Neuronal stem cell (in vitro differentiated cells): ENCODE measurements around the gene U2AF1L4.
"Not testable (repeated sequence)": the region's sequence is repeated elsewhere in the genome, so short reads cannot be mapped to it uniquely, and the experiment has no call there.

Source experiments
- DNase-seq: peaks from one replicate; pipeline ENCODE4 v3.0.0-alpha.2; 2013; ENCODE audit warnings: low spot score
- H2AFZ ChIP-seq: one replicate; pipeline ENCODE4 v1.6.1; 2013; ENCODE audit warnings: mild to moderate bottlenecking, low read length, inconsistent platforms
- H2AK5ac ChIP-seq: 2 replicates; pipeline ENCODE4 v1.6.1; 2013; ENCODE audit warnings: low read depth, mild to moderate bottlenecking, inconsistent platforms, low read length, moderate library complexity, mixed read lengths
- H2BK120ac ChIP-seq: 2 replicates; pipeline ENCODE4 v1.6.1; 2013; ENCODE audit warnings: low read depth, mild to moderate bottlenecking, inconsistent platforms, low read length, moderate library complexity, mixed read lengths
- H2BK12ac ChIP-seq: one replicate; pipeline ENCODE4 v1.6.1; 2013; ENCODE audit warnings: low read length, inconsistent platforms
- H2BK15ac ChIP-seq: 2 replicates; pipeline ENCODE4 v1.6.1; 2013; ENCODE audit warnings: mild to moderate bottlenecking, low read length, inconsistent platforms, mixed read lengths
- H2BK5ac ChIP-seq: one replicate; pipeline ENCODE4 v1.6.1; 2013; ENCODE audit warnings: inconsistent platforms, mild to moderate bottlenecking, low read length, moderate library complexity
- H3K14ac ChIP-seq: one replicate; pipeline ENCODE4 v1.6.1; 2013; ENCODE audit warnings: low read length, inconsistent platforms
- H3K18ac ChIP-seq: 2 replicates; pipeline ENCODE4 v1.6.1; 2013; ENCODE audit warnings: low read length, inconsistent platforms
- H3K23ac ChIP-seq: 2 replicates; pipeline ENCODE4 v1.6.1; 2013; ENCODE audit warnings: low read depth, mild to moderate bottlenecking, mixed read lengths, low read length, inconsistent platforms; ENCODE audit not compliant: poor library complexity
- H3K27ac ChIP-seq: replicated peaks from 3 replicates; pipeline ENCODE4 v1.5.1; 2013; ENCODE audit warnings: low read length, inconsistent platforms
- H3K27me3 ChIP-seq, 3 experiments: 2 replicates each; pipeline ENCODE4 v1.6.1; 2013; ENCODE audit warnings: low read length in 3 of 3, mild to moderate bottlenecking in 2 of 3, inconsistent platforms in 1 of 3, low read depth in 1 of 3, mixed read lengths in 1 of 3, moderate library complexity in 1 of 3; ENCODE audit not compliant: control insufficient read depth in 3 of 3, insufficient read depth in 3 of 3
- H3K36me3 ChIP-seq, 2 donors: replicated peaks in 1 of 2; 2 replicates each; pipeline ENCODE4 v1.6.1; 2013; ENCODE audit warnings: low read length in 2 of 2; ENCODE audit not compliant: control insufficient read depth in 2 of 2, insufficient read depth in 2 of 2
- H3K4ac ChIP-seq: 2 replicates; pipeline ENCODE4 v1.6.1; 2013; ENCODE audit warnings: inconsistent platforms, mild to moderate bottlenecking, low read length, moderate library complexity
- H3K4me1 ChIP-seq, 2 donors: 1 replicate in 1 of 2; 2 replicates in 1 of 2; pipeline ENCODE4 v1.6.1; 2013; ENCODE audit warnings: low read length in 2 of 2, low read depth in 1 of 2; ENCODE audit not compliant: control insufficient read depth in 2 of 2, insufficient read depth in 1 of 2
- H3K4me2 ChIP-seq: one replicate; pipeline ENCODE4 v1.6.1; 2013; ENCODE audit warnings: mild to moderate bottlenecking, low read length, inconsistent platforms; ENCODE audit not compliant: insufficient read depth, poor library complexity, severe bottlenecking
- H3K4me3 ChIP-seq, 2 donors: 2 replicates each; pipeline ENCODE4 v1.5.1; 2013; ENCODE audit warnings: low read length in 2 of 2, mild to moderate bottlenecking in 2 of 2, inconsistent platforms in 1 of 2, moderate library complexity in 1 of 2
- H3K79me1 ChIP-seq: one replicate; pipeline ENCODE4 v1.6.1; 2013; ENCODE audit warnings: low read depth, mild to moderate bottlenecking, inconsistent platforms, low read length, moderate library complexity
- H3K9ac ChIP-seq: one replicate; pipeline ENCODE4 v1.6.1; 2013; ENCODE audit warnings: mild to moderate bottlenecking, low read depth, low read length, inconsistent platforms; ENCODE audit not compliant: poor library complexity
- H3K9me3 ChIP-seq, 2 donors: replicated peaks in 1 of 2; 2 replicates each; pipeline versions ENCODE3 to v1.6.1; 2013; ENCODE audit warnings: low read length in 2 of 2, mild to moderate bottlenecking in 2 of 2, inconsistent platforms in 1 of 2, low read depth in 1 of 2, mixed read lengths in 1 of 2, moderate library complexity in 1 of 2; ENCODE audit not compliant: control insufficient read depth in 2 of 2, insufficient read depth in 1 of 2
- H4K8ac ChIP-seq: one replicate; pipeline ENCODE4 v1.6.1; 2013; ENCODE audit warnings: low read depth, mild to moderate bottlenecking, inconsistent platforms, low read length, moderate library complexity
- H4K91ac ChIP-seq: one replicate; pipeline ENCODE4 v1.6.1; 2013; ENCODE audit warnings: low read length, low read depth, mild to moderate bottlenecking, inconsistent platforms; ENCODE audit not compliant: poor library complexity
- WGBS, 2 donors: extraction: QIAGEN DNeasy Blood & Tissue Kit; methylation state at CpG; one replicate each; pipeline ENCODE4 v1.1.7; 2013; ENCODE audit warnings: missing lambda C conversion rate in 2 of 2, mixed read lengths in 1 of 2; ENCODE audit not compliant: insufficient read length in 2 of 2, insufficient replicate concordance in 1 of 2; ENCODE audit errors: extremely low coverage in 2 of 2; 5-methylcytosine and 5-hydroxymethylcytosine counted together

The U2AF1L4 gene

GRCh38 chr19:35724132-35724531, 21.1 kb downstream of the U2AF1L4 start:
- Histone ChIP-seq H3K79me1 (peaks cover 14% of the 10 kb centered on the region), H3K36me3 (peaks cover 76 to 93% of the 10 kb centered on the region in 2 donors), H4K8ac (peak overlapping the region; percentile 43)
- not testable (repeated sequence) for H3K4ac ChIP-seq, H2BK120ac ChIP-seq, H3K4me3 ChIP-seq, H2BK5ac ChIP-seq, DNase-seq, H3K14ac ChIP-seq, H3K9ac ChIP-seq, H3K18ac ChIP-seq, H4K91ac ChIP-seq, H3K4me1 ChIP-seq, H3K27ac ChIP-seq, H2AK5ac ChIP-seq, H3K4me2 ChIP-seq, H2BK15ac ChIP-seq, H2BK12ac ChIP-seq, H3K23ac ChIP-seq, H2AFZ ChIP-seq, H3K27me3 ChIP-seq, H3K9me3 ChIP-seq
- WGBS, 2 donors: no CpG with 5 or more reads among the region's 7 CpGs

- no peak overlapping the region for H4K8ac ChIP-seq
- H2BK15ac ChIP-seq: no peak overlapping the region
- no peak overlapping the region for H3K4ac ChIP-seq
- H2AFZ ChIP-seq: no peak overlapping the region
- peaks cover 5% of the 10 kb centered on the region in 2 donors for H3K4me1 ChIP-seq
- H3K4me3 ChIP-seq: no peak overlapping the region
- no peaks in the 10 kb centered on the region for H3K27me3 ChIP-seq
- H3K18ac ChIP-seq: no peak overlapping the region
- H3K79me1 ChIP-seq: peaks cover 12% of the 10 kb centered on the region
- no peak overlapping the region for H3K14ac ChIP-seq
- H2BK5ac ChIP-seq: no peak overlapping the region
- no peak overlapping the region for H4K91ac ChIP-seq
- H2AK5ac ChIP-seq: no peak overlapping the region
- no peak overlapping the region for H3K27ac ChIP-seq
- H2BK12ac ChIP-seq: no peak overlapping the region
- no peaks in the 10 kb centered on the region for H3K9me3 ChIP-seq
- H3K23ac ChIP-seq: no peak overlapping the region
- H3K36me3 ChIP-seq: peaks cover 71 to 89% of the 10 kb centered on the region in 2 donors
- no CpG with 5 or more reads among the region's 24 CpGs for WGBS, 2 donors
- no peak for DNase-seq
- H2BK120ac ChIP-seq: no peak overlapping the region
- H3K9ac ChIP-seq: no peak overlapping the region
- no peak overlapping the region for H3K4me2 ChIP-seq
Measured at GRCh38 chr19:35723671-35724070, 21.5 kb downstream of the U2AF1L4 start.

- Histone ChIP-seq H2AFZ (no peak overlapping the region), H3K4me2 (no peak overlapping the region), H3K4me3 (no peak overlapping the region), H3K36me3 (peaks cover 65 to 81% of the 10 kb centered on the region in 2 donors), H2BK120ac (no peak overlapping the region), H4K8ac (no peak overlapping the region), H3K14ac (no peak overlapping the region), H4K91ac (no peak overlapping the region), H2BK15ac (no peak overlapping the region), H2AK5ac (no peak overlapping the region), H3K23ac (peak overlapping the region; percentile 40), H2BK12ac (no peak overlapping the region), H3K18ac (no peak overlapping the region), H3K4me1 (peaks cover 6 to 7% of the 10 kb centered on the region in 2 donors), H3K27ac (no peak overlapping the region), H2BK5ac (no peak overlapping the region), H3K79me1 (peaks cover 17% of the 10 kb centered on the region), H3K27me3 (no peaks in the 10 kb centered on the region), H3K4ac (no peak overlapping the region), H3K9ac (no peak overlapping the region), H3K9me3 (no peaks in the 10 kb centered on the region)
- no peak for DNase-seq
- WGBS, 2 donors: no CpG with 5 or more reads among the region's 16 CpGs
Measured at GRCh38 chr19:35722897-35723296, 22.3 kb downstream of the U2AF1L4 start.

GRCh38 chr19:35722461-35722860, 22.8 kb downstream of the U2AF1L4 start:
- Histone ChIP-seq H3K18ac (no peak overlapping the region), H3K79me1 (peaks cover 17% of the 10 kb centered on the region), H2BK5ac (no peak overlapping the region), H3K9me3 (no peaks in the 10 kb centered on the region), H4K91ac (no peak overlapping the region), H4K8ac (no peak overlapping the region), H3K23ac (peak overlapping the region; percentile 91), H3K9ac (no peak overlapping the region), H2AFZ (no peak overlapping the region), H2BK120ac (no peak overlapping the region), H2AK5ac (no peak overlapping the region), H3K27ac (no peak overlapping the region), H3K4me3 (no peak overlapping the region), H3K4ac (no peak overlapping the region), H2BK15ac (no peak overlapping the region), H3K4me1 (peaks cover 6 to 7% of the 10 kb centered on the region in 2 donors), H3K14ac (no peak overlapping the region), H3K36me3 (peaks cover 60 to 77% of the 10 kb centered on the region in 2 donors), H3K4me2 (no peak overlapping the region), H2BK12ac (no peak overlapping the region), H3K27me3 (no peaks in the 10 kb centered on the region)
- WGBS, 2 donors: no CpG with 5 or more reads among the region's 14 CpGs
- DNase-seq: no peak
